GM10248 (cell line): ENCODE results near the gene INPP4A.

Source experiments
- CTCF ChIA-PET: fragments of 300-600 bp; sonication (Branson Sonifier 250); formaldehyde crosslinking; extraction: SDS; loops from one replicate; lab custom pipeline; 2021; ENCODE audit warnings: antibody characterized with exemption; lab: Yijun Ruan, JAX
- POLR2A ChIA-PET: fragments of 350-650 bp; sonication (Branson Sonifier 250); formaldehyde crosslinking; extraction: SDS; loops from one replicate; lab custom pipeline; 2020; ENCODE audit warnings: antibody characterized with exemption; lab: Yijun Ruan, JAX
- DNase-seq: peaks from one replicate; pipeline ENCODE4 v3.0.0; 2012; ENCODE audit errors: extremely low spot score
- TF ChIP-seq, protein P1 (sequence below): IDR thresholded peaks from 2 replicates; pipeline ENCODE4 v1.5.1; 2012; ENCODE audit warnings: mild to moderate bottlenecking, low read depth; ENCODE audit errors: extremely low read depth, missing control alignments, control extremely low read depth

Gene INPP4A

DNA sequence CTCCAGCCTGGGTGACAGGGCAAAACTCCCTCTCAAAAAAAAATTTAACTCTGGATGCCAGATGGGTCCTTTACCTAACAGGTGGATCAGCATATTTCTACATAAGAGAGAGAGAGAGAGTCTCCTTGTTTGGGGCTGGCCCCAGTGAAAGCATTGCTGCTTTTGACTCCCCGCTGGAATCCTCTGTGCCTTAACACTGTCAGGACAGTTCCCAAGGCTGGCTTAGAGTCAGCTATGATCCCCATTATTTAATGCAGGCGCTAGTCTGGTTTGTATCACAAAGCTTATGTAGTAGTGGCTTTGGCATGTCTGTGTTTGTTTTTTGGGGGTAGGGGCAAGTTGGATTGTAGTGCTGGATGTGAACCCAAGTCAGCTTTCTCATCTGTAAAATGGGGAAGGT is 9.4 kb downstream of the INPP4A start:
- ChIA-PET CTCF (interaction anchor here (1.2 to 5.6 kb wide), 4 partner anchors 10 to 43 kb away, joined by 3 to 42 read pairs (median 22); no protein-coding TSS in a partner anchor), POLR2A (interaction anchor here (0.9 to 1.5 kb wide), 2 partner anchors 10 to 13 kb away, joined by 4 to 12 read pairs; no protein-coding TSS in a partner anchor)
- no peak for DNase-seq
- TF ChIP-seq, protein P1, sequence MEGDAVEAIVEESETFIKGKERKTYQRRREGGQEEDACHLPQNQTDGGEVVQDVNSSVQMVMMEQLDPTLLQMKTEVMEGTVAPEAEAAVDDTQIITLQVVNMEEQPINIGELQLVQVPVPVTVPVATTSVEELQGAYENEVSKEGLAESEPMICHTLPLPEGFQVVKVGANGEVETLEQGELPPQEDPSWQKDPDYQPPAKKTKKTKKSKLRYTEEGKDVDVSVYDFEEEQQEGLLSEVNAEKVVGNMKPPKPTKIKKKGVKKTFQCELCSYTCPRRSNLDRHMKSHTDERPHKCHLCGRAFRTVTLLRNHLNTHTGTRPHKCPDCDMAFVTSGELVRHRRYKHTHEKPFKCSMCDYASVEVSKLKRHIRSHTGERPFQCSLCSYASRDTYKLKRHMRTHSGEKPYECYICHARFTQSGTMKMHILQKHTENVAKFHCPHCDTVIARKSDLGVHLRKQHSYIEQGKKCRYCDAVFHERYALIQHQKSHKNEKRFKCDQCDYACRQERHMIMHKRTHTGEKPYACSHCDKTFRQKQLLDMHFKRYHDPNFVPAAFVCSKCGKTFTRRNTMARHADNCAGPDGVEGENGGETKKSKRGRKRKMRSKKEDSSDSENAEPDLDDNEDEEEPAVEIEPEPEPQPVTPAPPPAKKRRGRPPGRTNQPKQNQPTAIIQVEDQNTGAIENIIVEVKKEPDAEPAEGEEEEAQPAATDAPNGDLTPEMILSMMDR = no peak

- CTCF ChIA-PET = interaction anchor here (1.2 to 5.6 kb wide), 5 partner anchors 10 to 42 kb away, joined by 3 to 42 read pairs (median 21); no protein-coding TSS in a partner anchor
- peak; percentile 70 for DNase-seq
- TF ChIP-seq, protein P1 = no peak
- POLR2A ChIA-PET = interaction anchor here (0.9 to 1.5 kb wide), 2 partner anchors 9 to 12 kb away, joined by 4 to 12 read pairs; no protein-coding TSS in a partner anchor
Observed at GRCh38 chr2:98454500-98455235, 10.0 kb downstream of the INPP4A start.

- TF ChIP-seq, protein P1 = no peak
- POLR2A ChIA-PET = interaction anchor here (1.5 kb wide), 1 partner anchor 8 kb away, joined by 12 read pairs; no protein-coding TSS in a partner anchor
- CTCF ChIA-PET = interaction anchor here (1.0 to 5.6 kb wide), 6 partner anchors 10 to 91 kb away, joined by 3 to 42 read pairs (median 16); no protein-coding TSS in a partner anchor
- DNase-seq = peak; percentile 41
Observed at GRCh38 chr2:98455494-98455976, 10.9 kb downstream of the INPP4A start.

GRCh38 chr2:98457045-98457696 is 12.5 kb downstream of the INPP4A start:
- TF ChIP-seq, protein P1 = no peak
- DNase-seq = no peak
- CTCF ChIA-PET = interaction anchor here (0.9 to 5.6 kb wide), 8 partner anchors 8 to 84 kb away, joined by 3 to 42 read pairs (median 8); no protein-coding TSS in a partner anchor
- POLR2A ChIA-PET = interaction anchor here (0.7 kb wide), 1 partner anchor 14 kb away, joined by 5 read pairs; no protein-coding TSS in a partner anchor

DNA sequence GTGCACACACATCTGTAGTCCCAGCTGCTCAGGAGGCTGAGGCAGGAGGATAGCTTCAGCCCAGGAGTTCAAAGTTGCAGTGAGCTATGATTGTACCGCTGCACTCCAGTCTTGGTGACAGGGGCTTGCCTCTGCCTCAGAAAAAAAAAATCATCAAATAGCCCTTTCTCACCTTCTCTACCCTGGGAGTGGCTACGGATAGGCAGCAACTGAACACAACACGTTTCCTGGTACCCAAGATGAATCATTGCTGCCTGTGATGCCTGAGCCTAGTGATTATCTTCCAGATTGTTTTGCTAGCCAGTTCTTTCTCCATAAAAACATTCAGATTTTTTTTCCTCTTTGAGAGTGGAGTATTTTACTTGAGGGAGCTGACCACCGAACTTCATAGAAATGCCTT is 13.5 kb downstream of the INPP4A start:
- no peak for DNase-seq
- CTCF ChIA-PET = interaction anchor here (0.9 to 4.4 kb wide), 7 partner anchors 11 to 83 kb away, joined by 3 to 26 read pairs (median 12); no protein-coding TSS in a partner anchor
- POLR2A ChIA-PET = interaction anchor here (0.6 to 0.7 kb wide), 3 partner anchors 54 to 491 kb away, joined by 4 to 8 read pairs (median 4); no protein-coding TSS in a partner anchor
- TF ChIP-seq, protein P1 = no peak
